B cell (primary cell): Measurements from ENCODE around the gene NTM. TPM values are rescaled to one million over a fixed set of nuclear protein-coding genes. Genes with fewer than 3 reads are reported as not detected.

Experiments
- ATAC-seq: fragments of 200-7000 bp; cut with Tn5 transposase; one replicate; pipeline ENCODE4 v1.10.0; 2021; ENCODE audit warnings: low read depth, mild to moderate bottlenecking, moderate number of reproducible peaks, moderate library complexity
- CTCF ChIA-PET: fragments of 350-600 bp; sonication (Branson Sonifier 250); formaldehyde crosslinking; loops from one replicate; lab custom pipeline; 2021; ENCODE audit warnings: antibody characterized with exemption, inconsistent platforms; lab: Charles Lee
- POLR2A ChIA-PET: fragments of 350-600 bp; sonication (Branson Sonifier 250); formaldehyde crosslinking; loops from one replicate; lab custom pipeline; 2021; ENCODE audit warnings: antibody characterized with exemption; lab: Charles Lee
- DNase-seq: peaks from one replicate; pipeline ENCODE4 v3.0.0; 2013
- H2AFZ ChIP-seq: 2 replicates; pipeline ENCODE4 v1.6.1; 2012; ENCODE audit warnings: mild to moderate bottlenecking, low read depth, low read length; ENCODE audit not compliant: insufficient read depth, poor library complexity, severe bottlenecking
- H3K27ac ChIP-seq, 2 donors: 1 replicate in 1 of 2; 2 replicates in 1 of 2; pipeline ENCODE4 v1.5.1; 2012 to 2013; ENCODE audit warnings: low read length in 2 of 2, mild to moderate bottlenecking in 2 of 2, moderate library complexity in 1 of 2
- H3K27me3 ChIP-seq, 4 experiments: fragments of 200-600 bp in 1 of 4; sonication (generic) in 1 of 4; replicated peaks in 1 of 4; 1 replicate in 2 of 4; 2 replicates in 2 of 4; pipeline versions ENCODE4 v1.6.1 to v1.7.0; 2013 to 2016; ENCODE audit warnings: low read length in 3 of 4, mild to moderate bottlenecking in 2 of 4, mixed read lengths in 1 of 4, moderate library complexity in 1 of 4; ENCODE audit not compliant: insufficient read depth in 4 of 4, control insufficient read depth in 3 of 4; ENCODE audit errors: control extremely low read depth in 1 of 4
- H3K36me3 ChIP-seq, 2 experiments: replicated peaks in 1 of 2; 1 replicate in 1 of 2; 2 replicates in 1 of 2; pipeline versions ENCODE4 v1.6.1 to v1.7.1; 2013; ENCODE audit warnings: low read length in 1 of 2; ENCODE audit not compliant: insufficient read depth in 2 of 2, control insufficient read depth in 1 of 2; ENCODE audit errors: control extremely low read depth in 1 of 2, extremely low read depth in 1 of 2
- H3K4me1 ChIP-seq, 2 donors: fragments of 200-600 bp in 1 of 2; sonication (generic) in 1 of 2; 1 replicate in 1 of 2; 2 replicates in 1 of 2; pipeline versions ENCODE4 v1.5.1 to v1.6.1; 2013 to 2017; ENCODE audit warnings: low read length in 2 of 2; ENCODE audit not compliant: control insufficient read depth in 2 of 2, insufficient read depth in 2 of 2
- H3K4me2 ChIP-seq: replicated peaks from 2 replicates; pipeline ENCODE3; 2012; ENCODE audit warnings: mild to moderate bottlenecking, low read depth, low read length; ENCODE audit not compliant: poor library complexity, severe bottlenecking
- H3K4me3 ChIP-seq, 5 experiments: fragments of 200-600 bp in 1 of 5; sonication (generic) in 1 of 5; 1 replicate in 3 of 5; 2 replicates in 2 of 5; pipeline versions ENCODE4 v1.5.1 to v1.7.0; 2011 to 2016; ENCODE audit warnings: low read length in 4 of 5, mild to moderate bottlenecking in 4 of 5, low read depth in 2 of 5, control low read depth in 1 of 5, moderate library complexity in 1 of 5; ENCODE audit not compliant: insufficient read depth in 1 of 5; ENCODE audit errors: control extremely low read depth in 1 of 5, extremely low read depth in 1 of 5
- H3K79me2 ChIP-seq: fragments of 200-600 bp; sonication (generic); one replicate; pipeline ENCODE4 v1.6.0; 2016; ENCODE audit warnings: low read length; ENCODE audit not compliant: control insufficient read depth, insufficient read depth
- H3K9ac ChIP-seq: fragments of 200-600 bp; sonication (generic); 2 replicates; pipeline ENCODE4 v1.6.1; 2017; ENCODE audit warnings: mild to moderate bottlenecking, low read length, moderate library complexity
- H3K9me3 ChIP-seq, 3 donors: one replicate each; pipeline versions ENCODE4 v1.6.1 to v1.7.1; 2013; ENCODE audit warnings: low read length in 2 of 3; ENCODE audit not compliant: control insufficient read depth in 2 of 3, insufficient read depth in 1 of 3; ENCODE audit errors: control extremely low read depth in 1 of 3
- H4K20me1 ChIP-seq: 2 replicates; pipeline ENCODE4 v1.6.0; 2012; ENCODE audit warnings: mild to moderate bottlenecking, low read length; ENCODE audit not compliant: insufficient read depth, control insufficient read depth, poor library complexity, severe bottlenecking
- H3K27ac Mint-ChIP-seq: one replicate; pipeline ENCODE4 v1.8.0; 2021; ENCODE audit warnings: mixed read lengths
- H3K27me3 Mint-ChIP-seq: one replicate; pipeline ENCODE4 v1.8.0; 2021; ENCODE audit warnings: mixed read lengths
- H3K4me1 Mint-ChIP-seq: one replicate; pipeline ENCODE4 v1.8.0; 2021; ENCODE audit warnings: mixed read lengths
- H3K4me3 Mint-ChIP-seq: one replicate; pipeline ENCODE4 v1.8.0; 2021; ENCODE audit warnings: mixed read lengths
- H3K9me3 Mint-ChIP-seq: one replicate; pipeline ENCODE4 v1.8.0; 2022; ENCODE audit warnings: mixed read lengths; ENCODE audit not compliant: insufficient read depth
- CTCF ChIP-seq: fragments of 200-600 bp; IDR thresholded peaks from one replicate; pipeline ENCODE4 v1.8.0; 2022; ENCODE audit warnings: antibody characterized with exemption, mild to moderate bottlenecking
- EZH2 ChIP-seq: IDR thresholded peaks from 2 replicates; pipeline ENCODE4 v1.6.1; 2012; ENCODE audit warnings: borderline replicate concordance, low read depth, mild to moderate bottlenecking, moderate library complexity, low read length; ENCODE audit not compliant: insufficient read depth, poor library complexity, severe bottlenecking
- WGBS: methylation state at CpG from one replicate; pipeline ENCODE4 v1.1.5; 2013; ENCODE audit warnings: missing lambda C conversion rate; ENCODE audit not compliant: insufficient coverage; 5-methylcytosine and 5-hydroxymethylcytosine counted together
- intact Hi-C: fragments of 100-400 bp; cut with micrococcal nuclease; formaldehyde crosslinking; loops from one replicate; pipeline ENCODE4 v1.10.0; 2022
- polyA plus RNA-seq: library from polyadenylated mRNA; depleted of rRNA; stranded (reverse); fragments of >200 nt; gene quantifications from 2 replicates; pipeline ENCODE4 v1.2.3, GENCODE V29; 2012
- total RNA-seq, 2 donors: library from RNA; stranded (reverse); fragments of 120-200 nt in 1 of 2; gene quantifications; 1 replicate in 1 of 2; 2 replicates in 1 of 2; pipeline versions ENCODE4 v1.2.3 to v1.2.4, GENCODE V29; 2013 to 2022

NTM gene
- total and polyA plus RNA-seq, 2 donors (not counting 1 experiment from before 2014, with no cell fraction given), result not detected

GRCh38 chr11:132008226-132008625 is 637.8 kb downstream of the NTM start:
- POLR2A ChIA-PET, result no interaction called here
- Histone ChIP-seq H3K36me3 (no peaks in the 10 kb centered on the region), H3K4me3 (no peak overlapping the region), H3K9ac (no peak overlapping the region), H3K27ac (no peak overlapping the region), H3K9me3 (peaks cover 0 to 6% (median 0%) of the 10 kb centered on the region in 3 donors), H4K20me1 (no peaks in the 10 kb centered on the region), H3K79me2 (no peaks in the 10 kb centered on the region), H2AFZ (no peak overlapping the region), H3K4me2 (no peak overlapping the region), H3K27me3 (no peaks in the 10 kb centered on the region), H3K4me1 (no peaks in the 10 kb centered on the region)
- DNase-seq (no peak), ATAC-seq (no peak)
- H3K27me3 Mint-ChIP-seq, result no peaks in the 10 kb centered on the region
- no peaks in the 10 kb centered on the region for H3K9me3 Mint-ChIP-seq
- no peak for TF ChIP-seq EZH2
- WGBS, result no CpG with 5 or more reads among the region's 1 CpG
- CTCF ChIA-PET, result no interaction called here
- H3K4me3 Mint-ChIP-seq, result no peak overlapping the region
- no peak overlapping the region for H3K27ac Mint-ChIP-seq
- intact Hi-C loops, result no loop called here
- no peaks in the 10 kb centered on the region for H3K4me1 Mint-ChIP-seq

- ChIA-PET CTCF (no interaction called here), POLR2A (no interaction called here)
- no peaks in the 10 kb centered on the region for H3K79me2 ChIP-seq
- H3K36me3 ChIP-seq, result no peaks in the 10 kb centered on the region
- TF ChIP-seq EZH2 (no peak), CTCF (no peak)
- H3K4me2 ChIP-seq, result no peak overlapping the region
- no peak overlapping the region for H3K4me3 Mint-ChIP-seq
- H3K27me3 Mint-ChIP-seq, result no peaks in the 10 kb centered on the region
- ATAC-seq (no peak), DNase-seq (no peak)
- no peak overlapping the region for H3K4me3 ChIP-seq
- no peaks in the 10 kb centered on the region for H3K9me3 Mint-ChIP-seq
- no peaks in the 10 kb centered on the region for H3K27me3 ChIP-seq
- no peaks in the 10 kb centered on the region for H3K4me1 Mint-ChIP-seq
- no peak overlapping the region for H3K27ac Mint-ChIP-seq
- intact Hi-C loops, result no loop called here
- no peaks in the 10 kb centered on the region for H4K20me1 ChIP-seq
- H3K9ac ChIP-seq, result no peak overlapping the region
- no peaks in the 10 kb centered on the region for H3K4me1 ChIP-seq
- peaks cover 0 to 6% (median 0%) of the 10 kb centered on the region in 3 donors for H3K9me3 ChIP-seq
- 67% methylated on average over 3 of the region's 4 CpGs for WGBS
- H3K27ac ChIP-seq, result no peak overlapping the region
- H2AFZ ChIP-seq, result no peak overlapping the region
These were observed 638.5 kb downstream of the NTM start for GRCh38 chr11:132008872-132009271.
